SU-DHL-6 (cell line): ENCODE results near the gene ROBO2.

Experiments used
- H2AFZ ChIP-seq: fragments of 200-600 bp; sonication (generic); 2 replicates; pipeline ENCODE4 v1.6.1; 2014; ENCODE audit warnings: low read depth, mild to moderate bottlenecking, moderate library complexity, mixed read lengths, antibody characterized with exemption, low read length; ENCODE audit not compliant: severe bottlenecking
- H3F3A ChIP-seq: fragments of 200-600 bp; shearing (Covaris generic); 2 replicates; pipeline ENCODE4 v1.6.0; 2016; ENCODE audit warnings: antibody characterized with exemption, mild to moderate bottlenecking; ENCODE audit not compliant: insufficient read depth
- H3K27ac ChIP-seq: fragments of 200-600 bp; sonication (generic); 2 replicates; pipeline ENCODE4 v1.5.1; 2016; ENCODE audit warnings: low read depth, mild to moderate bottlenecking, low read length, moderate library complexity, mixed read lengths
- H3K27me3 ChIP-seq: fragments of 200-600 bp; sonication (generic), shearing (Covaris generic); 2 replicates; pipeline ENCODE4 v1.6.0; 2014; ENCODE audit warnings: mild to moderate bottlenecking, low read length
- H3K36me3 ChIP-seq: fragments of 200-600 bp; sonication (generic); 2 replicates; pipeline ENCODE4 v1.6.1; 2014; ENCODE audit warnings: mild to moderate bottlenecking, low read length, mixed read lengths
- H3K4me2 ChIP-seq: fragments of 300-600, 200-600 bp; shearing (Covaris generic), sonication (generic); 2 replicates; pipeline ENCODE4 v1.6.0; 2014; ENCODE audit warnings: low read length, low read depth, mild to moderate bottlenecking; ENCODE audit not compliant: poor library complexity, severe bottlenecking
- H3K4me3 ChIP-seq: fragments of 200-600 bp; sonication (generic); 2 replicates; pipeline ENCODE4 v1.5.1; 2014; ENCODE audit warnings: antibody characterized with exemption, low read length, mild to moderate bottlenecking, mixed read lengths; ENCODE audit not compliant: insufficient read depth, poor library complexity, severe bottlenecking
- H3K79me2 ChIP-seq: fragments of 200-600 bp; sonication (generic); 2 replicates; pipeline ENCODE4 v1.6.1; 2014; ENCODE audit warnings: mild to moderate bottlenecking, low read length, moderate library complexity; ENCODE audit not compliant: insufficient read depth
- H3K9ac ChIP-seq: fragments of 200-600 bp; sonication (generic); 2 replicates; pipeline ENCODE4 v1.7.0; 2014; ENCODE audit warnings: mild to moderate bottlenecking, low read length
- H3K9me2 ChIP-seq: fragments of 200-600 bp; sonication (generic); replicated peaks from 2 replicates; pipeline ENCODE4 v1.6.1; 2014; ENCODE audit warnings: low read length; ENCODE audit not compliant: insufficient read depth
- H3K9me3 ChIP-seq: fragments of 200-600 bp; sonication (generic); 2 replicates; pipeline ENCODE4 v1.6.1; 2014; ENCODE audit warnings: low read length, mixed read lengths; ENCODE audit not compliant: insufficient read depth
- H4K20me1 ChIP-seq: fragments of 200-600 bp; sonication (generic); 2 replicates; pipeline ENCODE4 v1.6.1; 2014; ENCODE audit warnings: low read depth, mild to moderate bottlenecking, antibody characterized with exemption, low read length, moderate library complexity, mixed read lengths
- EZH2phosphoT487 ChIP-seq: fragments of 200-600 bp; sonication (generic), shearing (Covaris generic); conservative IDR thresholded peaks from 2 replicates; pipeline ENCODE4 v1.6.1; 2018; ENCODE audit warnings: mild to moderate bottlenecking, antibody characterized with exemption, low read length, moderate library complexity, mixed read lengths
- TF ChIP-seq, protein P1 (sequence below): fragments of 200-600 bp; sonication (generic); IDR thresholded peaks from one replicate; pipeline ENCODE4 v1.5.1; 2017; ENCODE audit warnings: antibody characterized with exemption, mild to moderate bottlenecking, low read length, moderate library complexity; ENCODE audit not compliant: insufficient read depth, poor library complexity, severe bottlenecking

The ROBO2 gene

DNA sequence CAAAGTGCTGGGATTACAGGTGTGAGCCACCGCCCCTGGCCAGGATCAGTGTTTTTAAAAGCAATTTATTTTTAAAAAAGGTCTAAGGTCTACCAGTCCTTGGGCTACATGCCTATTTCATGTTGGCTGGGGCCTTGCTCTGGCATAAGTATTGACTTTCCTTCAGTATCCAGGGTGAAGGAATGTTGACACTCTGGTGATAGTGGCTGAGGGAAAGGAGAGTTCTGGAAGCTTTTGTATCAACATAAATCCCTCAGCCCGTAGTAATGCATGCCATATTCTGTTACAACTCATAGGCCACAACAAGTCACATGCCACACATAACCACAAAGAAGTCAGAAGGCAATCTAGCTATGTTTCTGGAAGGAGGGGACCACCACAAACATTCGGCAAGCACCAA lies 273.9 kb downstream of the ROBO2 start:
- no peaks in the 10 kb centered on the region for H3F3A ChIP-seq
- no peak overlapping the region for H3K9ac ChIP-seq
- no peak overlapping the region for H3K4me3 ChIP-seq
- no peak overlapping the region for H3K4me2 ChIP-seq
- H2AFZ ChIP-seq = no peak overlapping the region
- H3K36me3 ChIP-seq = no peaks in the 10 kb centered on the region
- H3K9me3 ChIP-seq = no peaks in the 10 kb centered on the region
- H4K20me1 ChIP-seq = no peaks in the 10 kb centered on the region
- no peak overlapping the region for H3K27ac ChIP-seq
- H3K79me2 ChIP-seq = no peaks in the 10 kb centered on the region
- no peak for TF ChIP-seq EZH2phosphoT487
- TF ChIP-seq, protein P1, sequence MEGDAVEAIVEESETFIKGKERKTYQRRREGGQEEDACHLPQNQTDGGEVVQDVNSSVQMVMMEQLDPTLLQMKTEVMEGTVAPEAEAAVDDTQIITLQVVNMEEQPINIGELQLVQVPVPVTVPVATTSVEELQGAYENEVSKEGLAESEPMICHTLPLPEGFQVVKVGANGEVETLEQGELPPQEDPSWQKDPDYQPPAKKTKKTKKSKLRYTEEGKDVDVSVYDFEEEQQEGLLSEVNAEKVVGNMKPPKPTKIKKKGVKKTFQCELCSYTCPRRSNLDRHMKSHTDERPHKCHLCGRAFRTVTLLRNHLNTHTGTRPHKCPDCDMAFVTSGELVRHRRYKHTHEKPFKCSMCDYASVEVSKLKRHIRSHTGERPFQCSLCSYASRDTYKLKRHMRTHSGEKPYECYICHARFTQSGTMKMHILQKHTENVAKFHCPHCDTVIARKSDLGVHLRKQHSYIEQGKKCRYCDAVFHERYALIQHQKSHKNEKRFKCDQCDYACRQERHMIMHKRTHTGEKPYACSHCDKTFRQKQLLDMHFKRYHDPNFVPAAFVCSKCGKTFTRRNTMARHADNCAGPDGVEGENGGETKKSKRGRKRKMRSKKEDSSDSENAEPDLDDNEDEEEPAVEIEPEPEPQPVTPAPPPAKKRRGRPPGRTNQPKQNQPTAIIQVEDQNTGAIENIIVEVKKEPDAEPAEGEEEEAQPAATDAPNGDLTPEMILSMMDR = no peak
- no peaks in the 10 kb centered on the region for H3K9me2 ChIP-seq
- no peaks in the 10 kb centered on the region for H3K27me3 ChIP-seq

DNA sequence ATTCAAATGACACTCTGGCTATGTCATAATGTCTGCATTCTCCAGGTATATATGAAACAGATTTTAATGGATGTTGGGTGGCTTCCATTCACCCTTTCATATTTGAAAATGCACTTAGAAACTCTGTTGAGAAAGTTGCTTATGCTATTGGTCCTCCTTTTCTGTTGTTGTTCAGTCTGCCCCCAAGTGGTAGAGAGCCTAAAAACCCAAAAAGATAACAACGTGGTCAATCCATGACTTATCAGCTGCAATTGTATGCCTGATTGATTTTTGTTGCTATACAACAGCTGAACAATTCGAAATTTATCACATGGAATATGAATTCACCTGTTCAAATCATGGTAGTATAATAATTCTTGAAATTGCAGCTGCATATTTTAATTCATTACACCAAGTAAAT lies 279.8 kb downstream of the ROBO2 start:
- Histone ChIP-seq H3K9ac (no peak overlapping the region), H3K4me3 (no peak overlapping the region), H3K9me3 (no peaks in the 10 kb centered on the region), H3F3A (no peaks in the 10 kb centered on the region), H3K27ac (peak overlapping the region; percentile 28; the same call in 1 of the 2 replicates), H4K20me1 (no peaks in the 10 kb centered on the region), H3K79me2 (no peaks in the 10 kb centered on the region), H3K36me3 (no peaks in the 10 kb centered on the region), H2AFZ (peak overlapping the region; percentile 68), H3K27me3 (no peaks in the 10 kb centered on the region), H3K9me2 (no peaks in the 10 kb centered on the region), H3K4me2 (peak overlapping the region; percentile 39)
- no peak for TF ChIP-seq EZH2phosphoT487
- TF ChIP-seq, protein P1 = no peak

DNA sequence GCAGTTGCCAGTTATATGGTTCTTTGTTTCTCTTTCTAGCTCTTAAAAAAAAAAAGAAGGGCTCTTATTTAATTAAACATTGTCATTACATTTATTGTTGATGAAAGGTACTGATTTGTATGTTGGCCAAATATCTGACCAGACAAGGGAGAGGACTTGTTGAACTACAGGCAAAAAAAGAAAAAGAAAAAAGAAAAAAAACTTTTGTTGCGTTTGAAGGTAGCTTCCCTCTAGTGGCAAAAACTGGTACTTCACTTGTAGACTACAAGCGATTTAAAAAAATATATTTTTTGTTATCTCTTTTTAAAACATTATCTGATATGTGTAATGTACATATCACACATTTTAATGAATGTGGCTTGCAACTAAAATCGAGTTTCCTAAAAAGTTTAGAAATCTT lies 280.6 kb downstream of the ROBO2 start:
- no peaks in the 10 kb centered on the region for H3K9me3 ChIP-seq
- peak overlapping the region; percentile 39 for H3K4me2 ChIP-seq
- no peak overlapping the region for H3K4me3 ChIP-seq
- H3K36me3 ChIP-seq = no peaks in the 10 kb centered on the region
- H4K20me1 ChIP-seq = no peaks in the 10 kb centered on the region
- peak overlapping the region; percentile 28; the same call in 1 of the 2 replicates for H3K27ac ChIP-seq
- H3K27me3 ChIP-seq = no peaks in the 10 kb centered on the region
- H3K9me2 ChIP-seq = no peaks in the 10 kb centered on the region
- H3F3A ChIP-seq = no peaks in the 10 kb centered on the region
- no peak for TF ChIP-seq EZH2phosphoT487
- TF ChIP-seq, protein P1 = peak; percentile 57
- H2AFZ ChIP-seq = peak overlapping the region; percentile 68
- H3K9ac ChIP-seq = 0 out of 2 replicates have a peak overlapping the region, but pooled peaks have one; percentile 7
- no peaks in the 10 kb centered on the region for H3K79me2 ChIP-seq
